ENCODE results near the gene PCDHGA3.
"Not testable (repeated sequence)": the region's sequence is repeated elsewhere in the genome, so short reads cannot be mapped to it uniquely, and the experiment has no call there.

PCDHGA3 gene

DNA sequence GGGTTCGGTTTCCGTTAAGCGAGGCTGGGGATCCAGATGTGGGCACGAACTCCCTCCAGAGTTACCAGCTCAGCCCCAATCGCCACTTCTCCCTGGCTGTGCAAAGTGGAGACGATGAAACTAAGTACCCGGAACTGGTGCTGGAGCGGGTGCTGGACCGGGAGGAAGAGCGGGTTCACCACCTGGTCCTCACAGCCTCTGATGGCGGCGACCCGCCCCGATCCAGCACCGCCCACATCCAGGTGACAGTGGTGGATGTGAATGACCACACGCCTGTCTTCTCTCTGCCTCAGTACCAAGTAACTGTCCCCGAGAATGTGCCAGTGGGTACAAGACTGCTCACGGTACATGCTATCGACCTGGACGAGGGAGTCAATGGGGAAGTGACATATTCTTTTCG, 39.7 kb downstream of the PCDHGA3 start:
- no peak for DNase-seq (ENCODE audit: low spot score)

DNA sequence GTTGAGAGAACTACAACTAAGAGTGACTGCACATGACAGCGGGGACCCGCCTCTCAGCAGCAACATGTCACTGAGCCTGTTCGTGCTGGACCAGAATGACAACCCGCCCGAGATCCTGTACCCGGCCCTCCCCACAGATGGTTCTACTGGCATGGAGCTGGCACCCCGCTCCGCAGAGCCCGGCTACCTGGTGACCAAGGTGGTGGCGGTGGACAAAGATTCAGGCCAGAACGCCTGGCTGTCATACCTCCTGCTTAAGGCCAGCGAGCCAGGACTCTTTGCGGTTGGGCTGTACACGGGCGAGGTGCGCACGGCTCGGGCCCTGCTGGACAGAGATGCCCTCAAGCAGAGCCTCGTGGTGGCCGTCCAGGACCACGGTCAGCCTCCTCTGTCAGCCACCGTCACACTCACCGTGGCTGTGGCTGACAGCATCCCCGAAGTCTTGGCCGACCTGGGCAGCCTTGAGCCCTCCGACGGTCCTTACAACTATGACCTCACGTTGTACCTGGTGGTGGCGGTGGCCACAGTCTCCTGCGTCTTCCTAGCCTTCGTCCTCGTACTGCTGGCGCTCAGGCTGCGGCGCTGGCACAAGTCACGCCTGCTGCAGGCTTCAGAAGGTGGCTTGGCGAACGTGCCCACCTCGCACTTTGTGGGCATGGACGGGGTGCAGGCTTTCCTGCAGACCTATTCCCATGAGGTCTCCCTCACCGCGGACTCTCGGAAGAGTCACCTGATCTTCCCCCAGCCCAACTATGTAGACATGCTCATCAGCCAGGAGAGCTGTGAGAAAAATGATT, 41.0 kb downstream of the PCDHGA3 start:
- no peak for DNase-seq (ENCODE audit: low spot score)

DNA sequence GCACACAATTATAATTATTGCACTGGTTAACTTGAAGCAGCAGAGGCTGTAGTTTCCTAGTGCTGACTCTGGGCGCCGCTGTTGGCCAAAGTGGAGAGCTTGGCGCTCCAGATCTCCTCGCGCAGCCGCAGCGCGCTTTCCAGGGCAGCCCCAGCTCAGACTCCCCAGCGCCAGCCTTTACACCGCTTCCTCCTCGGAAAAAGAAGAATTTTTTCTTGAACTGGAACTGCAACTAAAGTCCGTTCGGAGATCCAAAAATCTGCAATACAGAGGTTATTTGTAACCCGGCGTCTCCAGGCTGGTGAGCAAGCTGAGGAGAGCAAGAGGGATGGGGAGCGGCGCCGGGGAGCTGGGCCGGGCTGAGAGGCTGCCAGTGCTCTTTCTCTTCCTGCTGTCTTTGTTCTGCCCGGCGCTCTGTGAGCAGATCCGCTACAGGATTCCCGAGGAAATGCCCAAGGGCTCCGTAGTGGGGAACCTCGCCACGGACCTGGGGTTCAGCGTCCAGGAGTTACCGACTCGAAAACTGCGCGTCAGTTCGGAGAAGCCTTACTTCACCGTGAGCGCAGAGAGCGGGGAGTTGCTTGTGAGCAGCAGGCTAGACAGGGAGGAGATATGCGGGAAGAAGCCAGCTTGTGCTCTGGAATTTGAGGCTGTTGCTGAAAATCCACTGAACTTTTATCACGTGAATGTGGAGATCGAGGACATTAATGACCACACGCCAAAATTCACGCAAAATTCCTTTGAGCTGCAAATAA, 44.1 kb downstream of the PCDHGA3 start, which contains the start of gene PCDHGB4:
TSS of gene PCDHGB4 (plus strand) at position 142 of the 755 bp plus-strand sequence. CDS start at position 329, 187 bp downstream.
- DNase-seq (ENCODE audit: low spot score), result peak; percentile 57

DNA sequence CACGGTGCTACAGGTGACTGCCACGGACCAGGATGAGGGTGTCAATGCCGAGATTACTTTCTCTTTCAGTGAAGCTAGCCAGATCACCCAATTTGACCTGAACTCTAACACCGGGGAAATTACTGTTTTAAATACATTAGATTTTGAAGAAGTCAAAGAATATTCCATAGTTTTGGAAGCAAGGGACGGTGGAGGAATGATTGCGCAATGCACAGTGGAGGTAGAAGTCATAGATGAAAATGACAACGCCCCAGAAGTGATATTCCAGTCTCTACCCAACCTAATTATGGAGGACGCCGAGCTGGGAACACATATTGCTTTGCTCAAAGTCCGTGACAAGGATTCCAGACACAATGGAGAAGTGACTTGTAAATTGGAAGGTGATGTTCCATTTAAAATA, 45.0 kb downstream of the PCDHGA3 start:
- DNase-seq (ENCODE audit: low spot score), result no peak

DNA sequence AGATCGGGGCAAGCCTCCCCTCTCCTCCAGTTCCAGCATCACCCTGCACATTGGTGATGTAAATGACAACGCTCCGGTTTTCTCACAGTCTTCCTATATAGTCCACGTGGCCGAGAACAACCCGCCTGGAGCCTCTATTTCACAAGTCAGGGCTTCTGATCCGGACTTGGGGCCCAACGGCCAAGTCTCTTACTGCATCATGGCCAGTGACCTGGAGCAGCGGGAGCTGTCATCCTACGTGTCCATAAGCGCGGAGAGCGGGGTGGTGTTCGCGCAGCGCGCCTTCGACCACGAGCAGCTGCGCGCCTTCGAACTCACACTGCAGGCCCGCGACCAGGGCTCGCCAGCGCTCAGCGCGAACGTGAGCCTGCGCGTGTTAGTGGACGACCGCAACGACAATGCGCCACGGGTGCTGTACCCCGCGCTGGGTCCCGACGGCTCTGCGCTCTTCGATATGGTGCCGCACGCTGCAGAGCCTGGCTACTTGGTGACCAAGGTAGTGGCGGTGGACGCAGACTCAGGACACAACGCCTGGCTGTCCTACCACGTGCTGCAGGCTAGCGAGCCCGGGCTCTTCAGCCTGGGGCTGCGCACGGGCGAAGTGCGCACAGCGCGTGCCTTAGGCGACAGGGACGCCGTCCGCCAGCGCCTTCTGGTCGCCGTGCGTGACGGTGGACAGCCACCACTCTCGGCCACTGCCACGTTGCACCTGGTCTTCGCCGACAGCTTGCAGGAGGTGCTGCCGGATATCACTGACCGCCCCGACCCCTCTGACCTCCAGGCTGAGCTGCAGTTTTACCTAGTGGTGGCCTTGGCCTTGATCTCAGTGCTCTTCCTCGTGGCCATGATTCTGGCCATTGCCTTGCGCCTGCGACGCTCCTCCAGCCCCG, 45.8 kb downstream of the PCDHGA3 start:
- no peak for DNase-seq (ENCODE audit: low spot score)

DNA sequence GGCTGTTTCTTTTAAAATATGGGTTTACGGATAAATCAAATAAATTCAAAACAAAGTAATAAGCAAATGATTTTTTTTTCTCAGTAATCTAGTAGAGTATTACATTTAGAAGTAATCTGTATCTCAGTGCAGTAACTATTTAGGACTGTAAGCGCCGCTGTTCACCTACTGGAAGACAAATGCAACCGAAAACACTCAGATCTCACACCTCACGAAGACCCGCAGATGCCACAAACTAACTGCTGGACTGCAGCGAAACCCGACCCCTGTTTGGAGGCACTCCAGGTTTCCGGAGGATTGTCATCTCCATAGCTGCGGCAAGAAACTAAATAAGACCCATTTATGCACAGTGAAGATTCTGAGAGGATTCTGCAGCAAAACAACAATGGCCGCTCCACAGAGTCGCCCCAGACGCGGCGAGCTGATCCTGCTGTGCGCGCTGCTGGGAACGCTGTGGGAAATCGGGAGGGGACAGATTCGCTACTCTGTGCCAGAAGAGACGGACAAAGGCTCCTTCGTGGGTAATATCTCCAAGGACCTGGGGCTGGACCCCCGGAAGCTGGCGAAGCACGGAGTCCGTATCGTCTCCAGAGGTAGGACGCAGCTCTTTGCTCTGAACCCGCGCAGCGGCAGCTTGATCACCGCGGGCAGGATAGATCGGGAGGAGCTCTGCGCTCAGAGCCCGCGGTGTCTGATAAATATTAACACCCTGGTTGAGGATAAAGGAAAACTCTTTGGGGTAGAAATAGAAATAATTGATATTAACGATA, 49.0 kb downstream of the PCDHGA3 start, which contains the start of gene PCDHGA8:
TSS of gene PCDHGA8 (plus strand) at position 205 of the 770 bp plus-strand sequence. CDS start at position 386, 181 bp downstream.
- DNase-seq (ENCODE audit: low spot score), result peak; percentile 15

DNA sequence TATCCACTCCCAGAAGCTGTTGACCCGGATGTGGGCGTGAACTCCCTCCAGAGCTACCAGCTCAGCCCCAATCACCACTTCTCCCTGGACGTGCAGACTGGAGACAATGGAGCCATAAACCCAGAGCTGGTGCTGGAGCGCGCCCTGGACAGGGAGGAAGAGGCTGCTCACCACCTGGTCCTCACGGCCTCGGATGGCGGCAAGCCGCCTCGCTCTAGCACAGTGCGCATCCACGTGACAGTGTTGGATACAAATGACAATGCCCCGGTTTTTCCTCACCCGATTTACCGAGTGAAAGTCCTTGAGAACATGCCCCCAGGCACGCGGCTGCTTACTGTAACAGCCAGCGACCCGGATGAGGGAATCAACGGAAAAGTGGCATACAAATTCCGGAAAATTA, 49.6 kb downstream of the PCDHGA3 start:
- DNase-seq (ENCODE audit: low spot score), result no peak

DNA sequence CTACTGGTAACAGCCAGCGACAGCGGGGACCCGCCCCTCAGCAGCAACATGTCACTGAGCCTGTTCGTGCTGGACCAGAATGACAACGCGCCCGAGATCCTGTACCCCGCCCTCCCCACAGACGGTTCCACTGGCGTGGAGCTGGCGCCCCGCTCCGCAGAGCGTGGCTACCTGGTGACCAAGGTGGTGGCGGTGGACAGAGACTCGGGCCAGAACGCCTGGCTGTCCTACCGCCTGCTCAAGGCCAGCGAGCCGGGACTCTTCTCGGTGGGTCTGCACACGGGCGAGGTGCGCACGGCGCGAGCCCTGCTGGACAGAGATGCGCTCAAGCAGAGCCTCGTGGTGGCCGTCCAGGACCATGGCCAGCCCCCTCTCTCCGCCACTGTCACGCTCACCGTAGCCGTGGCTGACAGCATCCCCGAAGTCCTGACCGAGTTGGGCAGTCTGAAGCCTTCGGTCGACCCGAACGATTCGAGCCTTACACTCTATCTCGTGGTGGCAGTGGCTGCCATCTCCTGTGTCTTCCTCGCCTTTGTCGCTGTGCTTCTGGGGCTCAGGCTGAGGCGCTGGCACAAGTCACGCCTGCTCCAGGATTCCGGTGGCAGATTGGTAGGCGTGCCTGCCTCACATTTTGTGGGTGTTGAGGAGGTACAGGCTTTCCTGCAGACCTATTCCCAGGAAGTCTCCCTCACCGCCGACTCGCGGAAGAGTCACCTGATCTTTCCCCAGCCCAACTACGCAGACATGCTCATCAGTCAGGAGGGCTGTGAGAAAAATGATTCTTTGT, 51.0 kb downstream of the PCDHGA3 start:
- DNase-seq (ENCODE audit: low spot score), result not testable (repeated sequence)
